Upper lobe of left lung (tissue), 4 donors: ENCODE measurements around the gene NUP214.

ENCODE experiments used
- EP300 ChIP-seq, 4 donors: sonication (generic); formaldehyde crosslinking; IDR thresholded peaks; one replicate each; pipeline ENCODE4 v1.5.1; 2017; ENCODE audit warnings: antibody characterized with exemption in 4 of 4, control low read depth in 2 of 4
- TF ChIP-seq, protein P1 (sequence below), 6 experiments: fragments of 450-650 bp in 4 of 6; fragments of 200-600 bp in 2 of 6; sonication (generic) in 2 of 6; IDR thresholded peaks; one replicate each; pipeline ENCODE4 v1.5.1; 2016 to 2019; ENCODE audit warnings: antibody characterized with exemption in 6 of 6

DNA sequence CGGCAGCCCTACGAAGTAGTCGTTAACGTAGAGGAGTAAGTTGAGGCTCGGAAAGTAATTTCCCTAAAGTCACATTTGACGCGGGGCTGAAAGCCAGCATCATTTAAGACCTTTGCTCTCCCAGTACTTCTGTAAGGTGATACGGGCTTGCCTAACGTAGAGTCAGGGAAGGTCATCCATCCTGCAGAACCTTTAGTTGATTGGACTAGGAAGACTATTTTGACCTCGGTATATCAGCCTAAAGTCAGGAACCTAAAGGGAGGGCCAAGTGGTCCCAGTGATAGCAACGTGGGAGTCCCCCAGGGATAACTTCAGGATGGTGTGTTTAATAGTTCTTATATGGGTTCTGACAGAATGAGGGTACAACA is 657 bp downstream of the NUP214 start:
- TF ChIP-seq, protein P1, sequence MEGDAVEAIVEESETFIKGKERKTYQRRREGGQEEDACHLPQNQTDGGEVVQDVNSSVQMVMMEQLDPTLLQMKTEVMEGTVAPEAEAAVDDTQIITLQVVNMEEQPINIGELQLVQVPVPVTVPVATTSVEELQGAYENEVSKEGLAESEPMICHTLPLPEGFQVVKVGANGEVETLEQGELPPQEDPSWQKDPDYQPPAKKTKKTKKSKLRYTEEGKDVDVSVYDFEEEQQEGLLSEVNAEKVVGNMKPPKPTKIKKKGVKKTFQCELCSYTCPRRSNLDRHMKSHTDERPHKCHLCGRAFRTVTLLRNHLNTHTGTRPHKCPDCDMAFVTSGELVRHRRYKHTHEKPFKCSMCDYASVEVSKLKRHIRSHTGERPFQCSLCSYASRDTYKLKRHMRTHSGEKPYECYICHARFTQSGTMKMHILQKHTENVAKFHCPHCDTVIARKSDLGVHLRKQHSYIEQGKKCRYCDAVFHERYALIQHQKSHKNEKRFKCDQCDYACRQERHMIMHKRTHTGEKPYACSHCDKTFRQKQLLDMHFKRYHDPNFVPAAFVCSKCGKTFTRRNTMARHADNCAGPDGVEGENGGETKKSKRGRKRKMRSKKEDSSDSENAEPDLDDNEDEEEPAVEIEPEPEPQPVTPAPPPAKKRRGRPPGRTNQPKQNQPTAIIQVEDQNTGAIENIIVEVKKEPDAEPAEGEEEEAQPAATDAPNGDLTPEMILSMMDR (IDR thresholded peaks at IDR 0.05), result no peak
- TF ChIP-seq EP300 (IDR thresholded peaks at IDR 0.05), result no peak
